OCI-LY1 (cell line): ENCODE measurements around the gene BTBD10.

Experiments
- H2AFZ ChIP-seq: fragments of 200-600 bp; sonication (generic), shearing (Covaris generic); 2 replicates; pipeline ENCODE4 v1.6.0; 2014; ENCODE audit warnings: antibody characterized with exemption, mild to moderate bottlenecking, low read length
- H3F3A ChIP-seq: fragments of 200-600 bp; sonication (generic), shearing (Covaris generic); 2 replicates; pipeline ENCODE4 v1.6.0; 2014; ENCODE audit warnings: mild to moderate bottlenecking, antibody characterized with exemption, low read length, moderate library complexity; ENCODE audit not compliant: insufficient read depth
- H3K27ac ChIP-seq: fragments of 200-600 bp; sonication (generic); 2 replicates; pipeline ENCODE4 v1.5.1; 2014; ENCODE audit warnings: low read length, mixed run types, mild to moderate bottlenecking, low read depth; ENCODE audit not compliant: poor library complexity, severe bottlenecking
- H3K27me3 ChIP-seq: fragments of 200-600 bp; sonication (generic); 2 replicates; pipeline ENCODE4 v1.6.0; 2014; ENCODE audit warnings: antibody characterized with exemption, mild to moderate bottlenecking, low read length, moderate library complexity; ENCODE audit not compliant: insufficient read depth
- H3K36me3 ChIP-seq: fragments of 200-600 bp; sonication (generic); 2 replicates; pipeline ENCODE4 v1.6.1; 2014; ENCODE audit warnings: mild to moderate bottlenecking, antibody characterized with exemption, low read length, moderate library complexity, mixed read lengths; ENCODE audit not compliant: insufficient read depth
- H3K4me1 ChIP-seq: fragments of 200-600 bp; sonication (generic); 2 replicates; pipeline ENCODE4 v1.5.1; 2014; ENCODE audit warnings: mild to moderate bottlenecking, low read length, moderate library complexity; ENCODE audit not compliant: insufficient read depth, severe bottlenecking
- H3K4me2 ChIP-seq: fragments of 200-600 bp; sonication (generic), shearing (Covaris generic); 2 replicates; pipeline ENCODE4 v1.6.1; 2014; ENCODE audit warnings: low read length
- H3K4me3 ChIP-seq: fragments of 200-600 bp; sonication (generic); 2 replicates; pipeline ENCODE4 v1.5.1; 2014; ENCODE audit warnings: low read length, low read depth, mild to moderate bottlenecking, mixed read lengths; ENCODE audit not compliant: poor library complexity, severe bottlenecking
- H3K79me2 ChIP-seq: fragments of 200-600 bp; shearing (Covaris generic); 2 replicates; pipeline ENCODE4 v1.6.1; 2016; ENCODE audit warnings: mixed run types, low read length, mixed read lengths; ENCODE audit not compliant: insufficient read depth
- H3K9ac ChIP-seq: fragments of 200-600 bp; sonication (generic), shearing (Covaris generic); 2 replicates; pipeline ENCODE4 v1.6.1; 2014; ENCODE audit warnings: mild to moderate bottlenecking, low read length, mixed read lengths
- H3K9me2 ChIP-seq: fragments of 200-600 bp; sonication (generic), shearing (Covaris generic); 2 replicates; pipeline ENCODE4 v1.6.1; 2014; ENCODE audit warnings: low read depth, mild to moderate bottlenecking, low read length, mixed read lengths
- H3K9me3 ChIP-seq: fragments of 200-600 bp; shearing (Covaris generic); 2 replicates; pipeline ENCODE4 v1.6.1; 2014; ENCODE audit warnings: low read length, mixed read lengths
- H4K20me1 ChIP-seq: fragments of 200-600 bp; sonication (generic), shearing (Covaris generic); 2 replicates; pipeline ENCODE4 v1.6.0; 2016; ENCODE audit warnings: mild to moderate bottlenecking, low read length; ENCODE audit not compliant: insufficient read depth
- CTCF ChIP-seq: fragments of 200-600 bp; sonication (generic), shearing (Covaris generic); IDR thresholded peaks from 2 replicates; pipeline ENCODE4 v1.5.1; 2017; ENCODE audit warnings: mild to moderate bottlenecking, antibody characterized with exemption, low read length, moderate library complexity, mixed read lengths
- EZH2 ChIP-seq: fragments of 200-600 bp; sonication (generic), shearing (Covaris generic); IDR thresholded peaks from 2 replicates; pipeline ENCODE4 v1.8.0; 2017; ENCODE audit warnings: borderline replicate concordance, mixed run types, mild to moderate bottlenecking, antibody characterized with exemption, low read length, moderate library complexity, mixed read lengths

The BTBD10 gene

DNA sequence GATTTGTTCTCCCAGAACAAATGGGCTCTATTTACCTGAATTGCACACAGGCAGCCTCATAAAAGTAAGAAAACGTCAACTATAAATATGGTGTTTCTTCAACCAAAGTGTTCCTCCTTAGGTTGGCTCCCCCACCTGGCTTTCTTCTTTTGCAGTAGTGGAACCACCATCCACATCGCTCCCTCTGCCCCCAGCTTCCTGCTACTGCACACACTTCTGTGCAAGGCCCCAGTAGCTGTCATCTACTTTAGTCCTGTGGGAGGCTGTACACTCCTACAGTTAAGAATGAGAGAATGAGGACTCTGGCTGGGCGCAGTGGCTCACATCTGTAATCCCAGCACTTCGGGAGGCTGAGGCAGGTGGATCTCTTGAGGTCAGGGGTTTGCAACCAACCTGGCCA, 95.9 kb downstream of the BTBD10 start:
- Histone ChIP-seq H3K4me1 (no peaks in the 10 kb centered on the region), H3F3A (no peaks in the 10 kb centered on the region), H3K79me2 (no peaks in the 10 kb centered on the region), H3K27me3 (no peaks in the 10 kb centered on the region), H3K9ac (no peak overlapping the region), H3K9me2 (no peaks in the 10 kb centered on the region), H2AFZ (no peak overlapping the region), H4K20me1 (no peaks in the 10 kb centered on the region), H3K4me3 (no peak overlapping the region), H3K9me3 (no peaks in the 10 kb centered on the region), H3K4me2 (no peak overlapping the region), H3K27ac (no peak overlapping the region), H3K36me3 (peaks cover 9% of the 10 kb centered on the region; the same call in 1 of the 2 replicates)
- TF ChIP-seq CTCF: no peak
- no peak for TF ChIP-seq EZH2

DNA sequence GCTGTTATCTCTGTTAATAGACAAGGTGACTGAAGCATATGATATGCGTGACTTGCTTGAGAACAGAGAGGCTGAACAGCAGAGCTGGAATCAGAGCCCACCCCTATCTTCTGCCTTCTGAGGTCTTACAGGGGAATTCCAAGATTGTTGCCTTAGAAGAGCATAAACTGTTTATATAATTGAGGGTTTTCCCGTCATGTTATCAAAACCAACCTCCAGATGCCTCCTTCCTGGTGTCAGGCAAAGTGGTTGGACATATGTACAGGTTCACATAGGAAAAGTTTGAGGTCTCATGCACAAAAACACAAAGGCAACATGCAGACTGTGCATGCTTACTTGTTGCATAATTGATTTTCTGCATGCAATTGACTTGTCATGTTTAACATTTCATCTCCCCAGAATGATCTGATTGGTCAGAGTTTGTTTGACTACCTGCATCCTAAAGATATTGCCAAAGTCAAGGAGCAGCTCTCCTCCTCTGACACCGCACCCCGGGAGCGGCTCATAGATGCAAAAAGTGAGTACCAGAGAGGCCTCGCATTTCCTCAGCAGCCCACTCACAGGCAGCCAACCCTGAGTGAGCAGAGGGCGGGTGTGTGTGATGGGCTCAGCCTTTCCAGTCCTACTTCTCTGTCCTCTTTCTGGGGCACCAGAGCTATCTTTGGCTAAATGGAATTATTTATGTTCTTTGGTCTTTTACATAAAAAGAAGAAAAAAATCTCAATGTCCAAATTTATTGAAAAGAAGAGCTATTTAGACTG, 96.6 kb downstream of the BTBD10 start:
- no peak overlapping the region for H3K27ac ChIP-seq
- H3K4me2 ChIP-seq: no peak overlapping the region
- TF ChIP-seq EZH2: no peak
- TF ChIP-seq CTCF: no peak
- no peaks in the 10 kb centered on the region for H3K9me3 ChIP-seq
- H4K20me1 ChIP-seq: no peaks in the 10 kb centered on the region
- H3K27me3 ChIP-seq: no peaks in the 10 kb centered on the region
- no peaks in the 10 kb centered on the region for H3K4me1 ChIP-seq
- peaks cover 15% of the 10 kb centered on the region; the same call in 1 of the 2 replicates for H3K36me3 ChIP-seq
- no peak overlapping the region for H3K9ac ChIP-seq
- H3K79me2 ChIP-seq: no peaks in the 10 kb centered on the region
- H2AFZ ChIP-seq: no peak overlapping the region
- no peak overlapping the region for H3K4me3 ChIP-seq
- H3F3A ChIP-seq: no peaks in the 10 kb centered on the region
- no peaks in the 10 kb centered on the region for H3K9me2 ChIP-seq

DNA sequence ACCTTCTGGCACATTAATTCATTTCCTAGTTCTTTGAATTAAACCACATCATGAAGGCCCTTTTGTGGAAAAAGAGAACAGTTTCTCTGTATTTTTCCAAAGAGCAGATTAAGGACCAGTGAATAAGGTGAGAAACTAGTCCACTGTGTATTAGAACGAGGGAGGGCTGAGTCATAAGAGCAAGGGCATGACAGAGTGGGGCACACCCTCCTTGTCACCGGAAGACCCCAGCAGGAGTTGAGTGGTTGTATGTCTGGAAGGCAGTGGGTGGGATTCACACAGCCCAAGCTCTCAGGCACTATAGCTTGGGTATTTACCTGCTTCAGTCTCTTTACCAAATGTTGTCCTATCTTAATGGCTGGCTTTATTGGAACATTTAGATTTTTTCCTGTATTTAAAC, 98.6 kb downstream of the BTBD10 start:
- H3K9ac ChIP-seq: no peak overlapping the region
- no peak overlapping the region for H2AFZ ChIP-seq
- no peak overlapping the region for H3K4me2 ChIP-seq
- H3K4me1 ChIP-seq: no peaks in the 10 kb centered on the region
- H3K9me3 ChIP-seq: no peaks in the 10 kb centered on the region
- peaks cover 16% of the 10 kb centered on the region; the same call in 1 of the 2 replicates for H3K36me3 ChIP-seq
- H3K27ac ChIP-seq: no peak overlapping the region
- H3K4me3 ChIP-seq: no peak overlapping the region
- H3K79me2 ChIP-seq: no peaks in the 10 kb centered on the region
- no peaks in the 10 kb centered on the region for H3K9me2 ChIP-seq
- TF ChIP-seq CTCF (no peak), EZH2 (no peak)
- no peaks in the 10 kb centered on the region for H3F3A ChIP-seq
- no peaks in the 10 kb centered on the region for H3K27me3 ChIP-seq
- no peaks in the 10 kb centered on the region for H4K20me1 ChIP-seq
